Stimulated activated CD8-positive, alpha-beta memory T cell treated with anti-CD3 and anti-CD28 coated beads, Interleukin-2, amount 100 ng/mL, for 48 hours (primary cell): ENCODE measurements around the gene ZNF829.

ENCODE experiments used
- DNase-seq, 2 donors: peaks; one replicate each; pipeline ENCODE4 v3.0.0-alpha.2; 2020; ENCODE audit warnings: low read depth in 2 of 2

ZNF829 gene

GRCh38 chr19:36915992-36916830, at the start of gene ZNF829, which contains the start of gene ZNF568:
Gene ZNF829, minus strand, starts transcription at chr19:36916291. Its CDS starts 1,124 bp downstream, at chr19:36915167.
Gene ZNF568, plus strand, starts transcription at chr19:36916332. Its CDS starts 6,439 bp downstream, at chr19:36922771.
- peak; percentile 82 to 84 for DNase-seq

GRCh38 chr19:36963280-36963679, 47.2 kb upstream of the ZNF829 start:
- DNase-seq, result no peak

- no peak for DNase-seq
These were observed 46.3 kb upstream of the ZNF829 start for GRCh38 chr19:36962346-36962745.

- no peak for DNase-seq
These were observed 34.4 kb upstream of the ZNF829 start for GRCh38 chr19:36950335-36951119.

GRCh38 chr19:36939153-36939552, 23.1 kb upstream of the ZNF829 start:
- no peak for DNase-seq

GRCh38 chr19:36931684-36932083, 15.6 kb upstream of the ZNF829 start:
- no peak for DNase-seq

- DNase-seq, result no peak
These were observed 2.0 kb upstream of the ZNF829 start for GRCh38 chr19:36918090-36918489.

- DNase-seq, result no peak
These were observed 900 bp upstream of the ZNF829 start for GRCh38 chr19:36916991-36917390.

GRCh38 chr19:36898422-36898821, 17.7 kb downstream of the ZNF829 start:
- no peak for DNase-seq

- no peak for DNase-seq
These were observed 21.2 kb downstream of the ZNF829 start for GRCh38 chr19:36894849-36895383.

- no peak for DNase-seq
These were observed 24.2 kb downstream of the ZNF829 start for GRCh38 chr19:36891768-36892357.

GRCh38 chr19:36876993-36877938, 38.8 kb downstream of the ZNF829 start:
- no peak for DNase-seq

GRCh38 chr19:36851898-36852297, 64.2 kb downstream of the ZNF829 start:
- DNase-seq, result no peak

GRCh38 chr19:36850559-36851442, 65.3 kb downstream of the ZNF829 start, which contains the start of gene ZNF345:
Gene ZNF345, plus strand, starts transcription at chr19:36850876. Its CDS starts 25,955 bp downstream, at chr19:36876831.
- peak; percentile 60 to 68 for DNase-seq

- peak; percentile 75 to 79 for DNase-seq
These were observed 66.2 kb downstream of the ZNF829 start for GRCh38 chr19:36849701-36850558.

GRCh38 chr19:36847968-36848367, 68.1 kb downstream of the ZNF829 start:
- no peak for DNase-seq

GRCh38 chr19:36838784-36839324, 77.2 kb downstream of the ZNF829 start:
- DNase-seq, result no peak
